COLO668 (cell line): ENCODE data around the gene CNTNAP2.

Experiments used
- DNase-seq: peaks from one replicate; lab custom pipeline; 2025; ENCODE audit not compliant: unreplicated experiment; lab: John Stamatoyannopoulos, UW

The CNTNAP2 gene

GRCh38 chr7:147304376-147304775, 1187.8 kb downstream of the CNTNAP2 start:
- DNase-seq = no peak

- DNase-seq = no peak
Measured at GRCh38 chr7:147305827-147306226, 1189.2 kb downstream of the CNTNAP2 start.

- no peak for DNase-seq
Measured at GRCh38 chr7:147308539-147308938, 1191.9 kb downstream of the CNTNAP2 start.

GRCh38 chr7:147311336-147311735, 1194.7 kb downstream of the CNTNAP2 start:
- DNase-seq = no peak

- no peak for DNase-seq
Measured at GRCh38 chr7:147321504-147321903, 1204.9 kb downstream of the CNTNAP2 start.

- DNase-seq = no peak
Measured at GRCh38 chr7:147332988-147333387, 1216.4 kb downstream of the CNTNAP2 start.

- DNase-seq = no peak
Measured at GRCh38 chr7:147363101-147363500, 1246.5 kb downstream of the CNTNAP2 start.

GRCh38 chr7:147376192-147376591, 1259.6 kb downstream of the CNTNAP2 start:
- no peak for DNase-seq

- no peak for DNase-seq
Measured at GRCh38 chr7:147380926-147381325, 1264.3 kb downstream of the CNTNAP2 start.

- DNase-seq = no peak
Measured at GRCh38 chr7:147394329-147394728, 1277.7 kb downstream of the CNTNAP2 start.

GRCh38 chr7:147400221-147400689, 1283.7 kb downstream of the CNTNAP2 start:
- no peak for DNase-seq

GRCh38 chr7:147400925-147401324, 1284.3 kb downstream of the CNTNAP2 start:
- no peak for DNase-seq

- DNase-seq = no peak
Measured at GRCh38 chr7:147405621-147406020, 1289.0 kb downstream of the CNTNAP2 start.

GRCh38 chr7:147406521-147407135, 1290.0 kb downstream of the CNTNAP2 start:
- DNase-seq = no peak

- DNase-seq = no peak
Measured at GRCh38 chr7:147411096-147411495, 1294.5 kb downstream of the CNTNAP2 start.

- DNase-seq = no peak
Measured at GRCh38 chr7:147412109-147412508, 1295.5 kb downstream of the CNTNAP2 start.

GRCh38 chr7:147412782-147413556, 1296.4 kb downstream of the CNTNAP2 start:
- DNase-seq = no peak

GRCh38 chr7:147413557-147413870, 1296.9 kb downstream of the CNTNAP2 start:
- DNase-seq = no peak

- no peak for DNase-seq
Measured at GRCh38 chr7:147415991-147416390, 1299.4 kb downstream of the CNTNAP2 start.

GRCh38 chr7:147418966-147419365, 1302.4 kb downstream of the CNTNAP2 start:
- peak; percentile 10 for DNase-seq

- DNase-seq = no peak
Measured at GRCh38 chr7:147423875-147424274, 1307.3 kb downstream of the CNTNAP2 start.

- no peak for DNase-seq
Measured at GRCh38 chr7:147428075-147428474, 1311.5 kb downstream of the CNTNAP2 start.

GRCh38 chr7:147429961-147430360, 1313.4 kb downstream of the CNTNAP2 start:
- no peak for DNase-seq
